ENCODE data around the gene PIPOX.
"Not testable (repeated sequence)": the region's sequence is repeated elsewhere in the genome, so short reads cannot be mapped to it uniquely, and the experiment has no call there.

PIPOX gene

GRCh38 chr17:29078183-29079045 is 35.5 kb downstream of the PIPOX start:
- DNase-seq = peak in 1 of 2 donors; percentile 33

GRCh38 chr17:29079433-29079832 is 36.5 kb downstream of the PIPOX start:
- no peak for DNase-seq

GRCh38 chr17:29079887-29080286 is 36.9 kb downstream of the PIPOX start:
- DNase-seq = no peak

GRCh38 chr17:29080323-29080722 is 37.4 kb downstream of the PIPOX start:
- DNase-seq = no peak

GRCh38 chr17:29080965-29081364 is 38.0 kb downstream of the PIPOX start:
- no peak for DNase-seq

- no peak for DNase-seq
Observed at GRCh38 chr17:29084541-29085146, 41.7 kb downstream of the PIPOX start.

- no peak for DNase-seq
Observed at GRCh38 chr17:29085223-29085622, 42.3 kb downstream of the PIPOX start.

- DNase-seq = no peak
Observed at GRCh38 chr17:29086628-29087332, 43.8 kb downstream of the PIPOX start.

- DNase-seq = not testable (repeated sequence)
Observed at GRCh38 chr17:29088782-29089181, 45.8 kb downstream of the PIPOX start.

- no peak for DNase-seq
Observed at GRCh38 chr17:29089601-29090044, 46.7 kb downstream of the PIPOX start.

- no peak for DNase-seq
Observed at GRCh38 chr17:29090108-29090507, 47.2 kb downstream of the PIPOX start.

- no peak for DNase-seq
Observed at GRCh38 chr17:29090750-29091605, 48.0 kb downstream of the PIPOX start.

- no peak for DNase-seq
Observed at GRCh38 chr17:29091606-29092289, 48.8 kb downstream of the PIPOX start.

- DNase-seq = no peak
Observed at GRCh38 chr17:29093090-29093871, 50.3 kb downstream of the PIPOX start.

- DNase-seq = no peak
Observed at GRCh38 chr17:29094101-29094708, 51.3 kb downstream of the PIPOX start.

GRCh38 chr17:29095439-29095838 is 52.5 kb downstream of the PIPOX start:
- no peak for DNase-seq

- DNase-seq = no peak
Observed at GRCh38 chr17:29096094-29096493, 53.2 kb downstream of the PIPOX start.

- no peak for DNase-seq
Observed at GRCh38 chr17:29099527-29099926, 56.6 kb downstream of the PIPOX start.

GRCh38 chr17:29100296-29100695 is 57.4 kb downstream of the PIPOX start:
- no peak for DNase-seq

GRCh38 chr17:29102046-29102445 is 59.1 kb downstream of the PIPOX start:
- DNase-seq = no peak

GRCh38 chr17:29102741-29103181 is 59.8 kb downstream of the PIPOX start:
- no peak for DNase-seq

All from inflammatory macrophage treated with lipopolysaccharide for 1 hour (primary cell).